Coronary artery (tissue), 2 donors: ENCODE results near the gene PCNP.
A peak's percentile ranks its signal among the peaks of the same experiment; 100 is the strongest.
"Not testable (repeated sequence)": the region's sequence is repeated elsewhere in the genome, so short reads cannot be mapped to it uniquely, and the experiment has no call there.

Experiments used
- DNase-seq: peaks from one replicate; pipeline ENCODE4 v3.0.0-alpha.2; 2017; ENCODE audit warnings: low spot score
- H3K27ac ChIP-seq, 2 donors: fragments of 200-600 bp; sonication (generic); one replicate each; pipeline ENCODE4 v1.5.1; 2016 to 2019
- H3K4me3 ChIP-seq: fragments of 200-600 bp; sonication (generic); 2 replicates; pipeline ENCODE4 v1.5.1; 2016; ENCODE audit warnings: mild to moderate bottlenecking, moderate library complexity
- TF ChIP-seq, protein P1 (sequence below): fragments of 200-600 bp; sonication (generic); IDR thresholded peaks from one replicate; pipeline ENCODE4 v1.5.1; 2019; ENCODE audit warnings: antibody characterized with exemption

PCNP gene

DNA sequence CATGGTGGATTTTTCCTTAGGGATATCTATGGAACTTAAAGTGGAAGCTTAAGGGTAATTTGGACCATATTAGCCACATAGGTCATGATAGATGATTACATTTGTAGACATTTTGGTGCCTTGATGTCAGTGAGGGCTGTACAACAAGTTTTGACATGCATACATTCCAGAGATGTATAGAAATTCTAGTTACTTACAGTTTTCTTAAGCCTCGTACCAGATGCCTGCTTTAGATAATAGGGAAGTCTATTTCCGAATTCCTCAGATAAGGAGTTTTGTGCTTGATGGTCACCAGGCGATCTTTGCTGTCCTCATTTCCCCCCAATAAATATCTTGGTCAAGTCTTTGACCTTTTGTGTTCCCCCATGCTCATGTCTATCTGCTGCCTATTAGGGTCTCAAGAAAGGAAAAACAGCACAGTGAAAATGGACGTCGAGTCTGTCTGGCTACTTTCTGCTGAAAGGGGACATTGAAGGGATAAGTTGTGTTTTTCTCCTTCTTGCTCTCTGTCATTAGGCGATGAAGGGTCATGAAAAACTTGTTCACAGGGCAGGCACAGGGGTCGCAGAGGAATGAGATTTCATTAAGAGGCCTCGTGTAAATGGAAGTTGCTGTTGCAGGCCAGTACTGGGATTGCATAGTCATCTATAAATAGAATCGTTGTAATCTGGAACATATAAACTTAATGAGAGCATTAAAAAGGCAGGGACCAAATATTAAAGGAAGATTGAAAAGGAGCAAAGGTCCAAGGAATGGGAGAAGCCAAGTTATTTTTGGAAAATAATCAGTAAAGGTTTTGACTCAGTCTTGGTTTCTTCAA, 41.0 kb upstream of the PCNP start:
- Histone ChIP-seq H3K27ac (peak overlapping the region; percentile 43 to 60), H3K4me3 (no peak overlapping the region)
- DNase-seq, result no peak
- TF ChIP-seq, protein P1, sequence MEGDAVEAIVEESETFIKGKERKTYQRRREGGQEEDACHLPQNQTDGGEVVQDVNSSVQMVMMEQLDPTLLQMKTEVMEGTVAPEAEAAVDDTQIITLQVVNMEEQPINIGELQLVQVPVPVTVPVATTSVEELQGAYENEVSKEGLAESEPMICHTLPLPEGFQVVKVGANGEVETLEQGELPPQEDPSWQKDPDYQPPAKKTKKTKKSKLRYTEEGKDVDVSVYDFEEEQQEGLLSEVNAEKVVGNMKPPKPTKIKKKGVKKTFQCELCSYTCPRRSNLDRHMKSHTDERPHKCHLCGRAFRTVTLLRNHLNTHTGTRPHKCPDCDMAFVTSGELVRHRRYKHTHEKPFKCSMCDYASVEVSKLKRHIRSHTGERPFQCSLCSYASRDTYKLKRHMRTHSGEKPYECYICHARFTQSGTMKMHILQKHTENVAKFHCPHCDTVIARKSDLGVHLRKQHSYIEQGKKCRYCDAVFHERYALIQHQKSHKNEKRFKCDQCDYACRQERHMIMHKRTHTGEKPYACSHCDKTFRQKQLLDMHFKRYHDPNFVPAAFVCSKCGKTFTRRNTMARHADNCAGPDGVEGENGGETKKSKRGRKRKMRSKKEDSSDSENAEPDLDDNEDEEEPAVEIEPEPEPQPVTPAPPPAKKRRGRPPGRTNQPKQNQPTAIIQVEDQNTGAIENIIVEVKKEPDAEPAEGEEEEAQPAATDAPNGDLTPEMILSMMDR, result no peak

DNA sequence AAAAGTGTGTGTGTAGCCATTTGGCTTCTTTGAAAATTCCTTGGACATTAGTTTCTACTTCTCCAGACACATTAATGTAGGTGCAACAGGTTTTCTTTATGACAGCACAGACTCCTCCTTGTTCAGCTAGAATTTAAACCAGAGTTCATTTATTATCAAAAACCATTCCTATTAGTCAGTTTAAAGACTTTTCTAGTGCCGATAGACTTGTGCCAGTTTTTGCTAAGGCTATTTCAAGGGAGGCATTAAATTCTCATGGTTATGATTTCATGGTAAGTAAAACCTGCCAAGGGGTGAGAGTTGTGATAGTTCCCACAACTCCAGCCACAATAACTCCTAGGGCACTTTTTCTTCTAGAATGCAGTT, 40.4 kb upstream of the PCNP start:
- Histone ChIP-seq H3K27ac (peak overlapping the region; percentile 43 to 60), H3K4me3 (no peak overlapping the region)
- TF ChIP-seq, protein P1, result no peak
- DNase-seq, result no peak

DNA sequence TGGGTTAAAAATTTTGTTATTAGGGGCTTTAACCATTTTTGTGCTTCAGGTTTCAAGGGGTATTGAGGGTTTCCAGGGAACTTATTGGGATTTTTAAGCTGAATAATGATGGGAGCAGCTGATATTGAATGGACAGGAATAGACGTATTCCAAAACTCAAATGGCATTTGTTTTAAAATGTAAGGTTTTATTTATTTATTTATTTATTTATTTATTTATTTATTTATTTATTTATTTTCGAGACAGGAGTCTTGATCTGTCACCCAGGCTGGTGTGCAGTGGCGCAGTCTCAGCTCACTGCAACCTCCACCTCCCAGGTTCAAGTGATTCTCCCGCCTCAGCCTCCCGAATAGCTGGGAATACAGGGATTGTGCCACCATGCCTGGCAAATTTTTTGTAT, 38.8 kb upstream of the PCNP start:
- no peak overlapping the region for H3K4me3 ChIP-seq
- DNase-seq, result no peak
- TF ChIP-seq, protein P1, result no peak
- no peak overlapping the region for H3K27ac ChIP-seq

DNA sequence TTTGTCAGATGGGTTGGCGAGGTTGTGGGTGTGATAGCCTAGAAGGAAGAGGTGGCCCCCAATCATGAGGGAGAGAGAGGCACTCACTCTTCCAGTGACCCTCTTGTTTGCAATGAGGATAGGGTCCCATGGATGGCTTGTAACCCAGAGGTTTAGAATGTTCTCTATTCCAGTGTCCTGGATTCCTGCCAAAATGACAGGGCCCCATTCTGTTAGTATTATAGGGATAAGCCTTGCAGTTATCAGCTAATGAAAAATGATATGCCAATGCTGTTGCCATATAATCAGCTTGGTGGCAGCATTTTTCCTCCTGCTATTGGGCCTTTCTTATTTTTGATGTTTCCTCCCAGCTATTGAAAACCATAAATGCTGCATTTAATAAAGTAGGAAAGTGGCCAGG, 37.7 kb upstream of the PCNP start:
- no peak for DNase-seq
- H3K27ac ChIP-seq, result no peak overlapping the region
- TF ChIP-seq, protein P1, result no peak
- H3K4me3 ChIP-seq, result no peak overlapping the region

DNA sequence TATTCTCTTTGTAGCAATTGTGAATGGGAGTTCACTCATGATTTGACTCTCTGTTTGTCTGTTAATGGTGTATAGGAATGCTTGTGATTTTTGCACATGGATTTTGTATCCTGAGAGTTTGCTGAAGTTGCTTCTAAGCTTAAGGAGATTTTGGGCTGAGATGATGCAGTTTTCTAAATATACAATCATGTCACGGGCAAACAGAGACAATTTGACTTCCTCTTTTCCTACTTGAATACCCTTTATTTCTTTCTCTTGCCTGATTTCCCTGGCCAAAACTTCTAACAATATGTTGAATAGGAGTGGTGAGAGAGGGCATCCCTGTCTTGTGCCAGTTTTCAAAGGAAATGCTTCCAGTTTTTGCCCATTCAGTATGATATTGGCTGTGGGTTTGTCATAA, 37.0 kb upstream of the PCNP start:
- DNase-seq, H3K4me3 ChIP-seq, H3K27ac ChIP-seq: not testable (repeated sequence)

DNA sequence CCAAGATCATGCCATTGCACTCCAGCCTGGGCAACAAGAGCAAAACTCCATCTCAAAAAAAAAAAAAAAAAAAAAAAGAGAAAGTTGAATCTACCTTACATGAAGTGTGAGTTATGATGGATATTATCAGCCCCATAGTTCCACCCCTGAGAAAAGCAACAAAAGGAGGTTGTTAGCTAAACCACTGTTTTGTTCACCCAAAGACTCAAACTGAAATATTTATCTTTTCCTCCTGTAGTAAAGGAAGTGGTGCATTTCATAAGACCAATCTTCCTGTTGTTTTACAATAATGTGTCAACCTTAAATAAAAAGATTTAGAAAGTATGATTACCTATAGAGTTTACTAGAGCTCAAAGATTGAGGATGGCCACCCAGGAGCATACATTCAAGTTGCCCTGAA, 31.0 kb upstream of the PCNP start:
- Histone ChIP-seq H3K27ac (no peak overlapping the region), H3K4me3 (no peak overlapping the region)
- DNase-seq, result no peak
- TF ChIP-seq, protein P1, result no peak

DNA sequence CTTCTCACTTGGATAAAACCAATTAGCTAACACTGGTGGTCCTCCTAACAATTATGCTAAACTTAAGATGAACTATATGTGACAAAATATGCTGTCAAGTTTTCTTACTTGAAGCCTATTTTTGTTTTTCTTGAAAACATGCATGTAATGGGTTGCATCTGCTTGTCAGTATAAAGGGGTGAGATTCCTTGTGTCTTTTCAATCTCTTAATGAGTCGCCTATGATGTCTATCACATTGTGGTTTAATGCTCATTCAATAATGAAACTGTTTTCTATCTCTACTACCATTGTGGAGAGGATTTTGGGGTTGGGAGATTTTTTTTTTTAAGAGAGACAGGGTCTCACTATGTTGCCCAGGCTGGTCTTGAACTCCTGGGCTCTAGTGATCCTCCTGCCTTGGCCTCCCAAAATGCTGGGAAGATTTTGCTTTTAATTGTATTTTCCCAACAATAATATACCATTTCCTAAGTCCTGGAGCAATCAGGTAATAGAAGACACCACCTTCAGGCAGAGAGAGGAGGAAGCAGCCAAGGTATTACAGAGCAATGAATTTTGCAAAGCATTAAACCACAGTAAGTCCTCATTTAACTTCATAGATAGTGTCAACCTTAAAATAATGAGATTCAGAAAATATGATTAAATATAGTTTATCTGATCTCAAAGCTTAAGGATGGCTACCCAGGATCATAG, 29.7 kb upstream of the PCNP start:
- H3K4me3 ChIP-seq, result no peak overlapping the region
- DNase-seq, result no peak

More for the DNA sequence above, 29.7 kb upstream of the PCNP start:
- TF ChIP-seq, protein P1, result no peak
- no peak overlapping the region for H3K27ac ChIP-seq
